ENCODE data around the gene PTPRR. TPM values are rescaled to one million over a fixed set of nuclear protein-coding genes. Genes with fewer than 3 reads are reported as not detected.

Gene PTPRR
- polyA plus RNA-seq, 1 of the 3 experiments (the other 2 are of a cell fraction): 1.4 TPM

- ChIA-PET CTCF (no interaction called here), POLR2A (no interaction called here)
- Histone ChIP-seq H3F3A (replicated peaks; ENCODE audit: insufficient read depth) (no peaks in the 10 kb centered on the region), H3K9ac (no peak overlapping the region), H3K4me3 (ENCODE audit: low read depth in 2 of 2, low read length in 1 of 2) (no peak overlapping the region), H3K4me2 (no peak overlapping the region), H3K27me3 (ENCODE audit: insufficient read depth) (no peaks in the 10 kb centered on the region), H3K9me2 (no peaks in the 10 kb centered on the region), H3K27ac (ENCODE audit: low read depth in 2 of 2, low read length in 1 of 2) (no peak overlapping the region), H3K36me3 (replicated peaks in 1 of 2; ENCODE audit: control insufficient read depth in 1 of 2, insufficient read depth in 2 of 2, low read length in 1 of 2) (no peaks in the 10 kb centered on the region), H4K20me1 (ENCODE audit: insufficient read depth) (no peaks in the 10 kb centered on the region), H2AFZ (ENCODE audit: low read depth) (no peak overlapping the region), H3K9me3 (no peaks in the 10 kb centered on the region), H3K4me1 (ENCODE audit: control insufficient read depth in 1 of 2, insufficient read depth in 2 of 2, low read depth in 1 of 2, low read length in 1 of 2) (no peaks in the 10 kb centered on the region; a peak in 1 of 4 replicates), H3K79me2 (ENCODE audit: insufficient read depth) (no peaks in the 10 kb centered on the region)
- WGBS (ENCODE audit: low lambda C conversion rate): 84% methylated on average over 1 of the region's 1 CpG
- no peak for DNase-seq
- peak; percentile 23; the same call in 1 of the 2 replicates for TF ChIP-seq POLR2AphosphoS5 (IDR thresholded peaks at IDR 0.05; ENCODE audit: low read depth, low read length)
- TF ChIP-seq RCOR1 (IDR thresholded peaks at IDR 0.05; ENCODE audit: low read length): no peak
- TF ChIP-seq FOSL2 (IDR thresholded peaks at IDR 0.05; ENCODE audit: borderline replicate concordance, low read depth): peak; percentile 25; the same call in 1 of the 2 replicates
- 0 out of 2 replicates have a peak, but pooled peaks have one; percentile 16 for TF ChIP-seq TCF12 (IDR thresholded peaks at IDR 0.05)
- TF ChIP-seq MAX (IDR thresholded peaks at IDR 0.05; ENCODE audit: low read depth): no peak
- TF ChIP-seq PBX3 (IDR thresholded peaks at IDR 0.05): peak; percentile 78
- 0 out of 2 replicates have a peak, but pooled peaks have one; percentile 23 for TF ChIP-seq JUND (IDR thresholded peaks at IDR 0.05)
Observed at GRCh38 chr12:70638639-70639360, 281.7 kb downstream of the PTPRR start.

- Histone ChIP-seq H3K36me3 (replicated peaks in 1 of 2; ENCODE audit: control insufficient read depth in 1 of 2, insufficient read depth in 2 of 2, low read length in 1 of 2) (no peaks in the 10 kb centered on the region), H4K20me1 (ENCODE audit: insufficient read depth) (no peaks in the 10 kb centered on the region), H3K9me3 (no peaks in the 10 kb centered on the region), H3K27me3 (ENCODE audit: insufficient read depth) (no peaks in the 10 kb centered on the region), H3K9me2 (no peaks in the 10 kb centered on the region), H3K4me3 (ENCODE audit: low read depth in 2 of 2, low read length in 1 of 2) (no peak within 1 kb of the TSS), H3K4me1 (ENCODE audit: control insufficient read depth in 1 of 2, insufficient read depth in 2 of 2, low read depth in 1 of 2, low read length in 1 of 2) (no peaks in the 10 kb centered on the region; a peak in 1 of 4 replicates), H3F3A (replicated peaks; ENCODE audit: insufficient read depth) (no peaks in the 10 kb centered on the region), H3K9ac (no peak within 1 kb of the TSS), H3K79me2 (ENCODE audit: insufficient read depth) (no peaks in the 10 kb centered on the region), H2AFZ (ENCODE audit: low read depth) (no peak within 1 kb of the TSS), H3K4me2 (no peak within 1 kb of the TSS), H3K27ac (ENCODE audit: low read depth in 2 of 2, low read length in 1 of 2) (no peak within 1 kb of the TSS)
- 70% methylated on average over 6 of the region's 6 CpGs for WGBS (ENCODE audit: low lambda C conversion rate)
- ChIA-PET POLR2A (no interaction called here), CTCF (no interaction called here)
- DNase-seq: no peak
- TF ChIP-seq PBX3 (IDR thresholded peaks at IDR 0.05) (peak; percentile 49), GATA2 (CRISPR knock-in tag; IDR thresholded peaks at IDR 0.05) (no peak)
Observed at GRCh38 chr12:70637303-70638085, 283.0 kb downstream of the PTPRR start, which contains the start of gene PTPRB. Gene PTPRB, minus strand, starts transcription at chr12:70637429. Its CDS starts 34 bp downstream, at chr12:70637395.
